HG03342 (cell line): Measurements from ENCODE around the gene KLHL6.
"Not testable (repeated sequence)": the region's sequence is repeated elsewhere in the genome, so short reads cannot be mapped to it uniquely, and the experiment has no call there.

Experiments
- ATAC-seq: cut with Tn5 transposase; IDR thresholded peaks from one replicate; pipeline ENCODE4 v1.9.1; 2021; ENCODE audit warnings: mild to moderate bottlenecking, moderate library complexity; ENCODE audit not compliant: unreplicated experiment

Gene KLHL6

GRCh38 chr3:183555541-183556081, at the start of gene KLHL6:
KLHL6 (minus strand) TSS chr3:183555706; CDS start chr3:183555653, 53 bp downstream.
- ATAC-seq: peak; percentile 91

- ATAC-seq: no peak
Observed at GRCh38 chr3:183597959-183598358, 42.5 kb upstream of the KLHL6 start.

DNA sequence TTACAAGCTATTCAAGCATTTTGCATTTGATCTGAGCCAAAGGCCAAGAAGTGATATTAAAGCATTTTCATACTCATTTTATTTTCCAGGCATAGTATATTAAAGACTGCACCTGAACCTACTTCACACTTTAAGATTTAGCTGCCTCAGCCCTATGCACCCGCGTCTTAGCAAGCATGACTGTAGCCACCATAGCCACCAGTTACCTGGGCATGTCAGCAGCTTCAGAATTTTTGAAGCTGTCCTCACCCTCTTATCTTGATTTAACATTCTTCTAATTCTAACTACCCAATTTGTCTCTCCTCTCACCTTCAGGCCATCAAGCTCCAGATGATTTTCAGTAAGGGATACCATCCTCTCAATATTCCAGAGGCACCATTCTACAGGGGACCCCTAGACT, 39.1 kb upstream of the KLHL6 start:
- no peak for ATAC-seq

DNA sequence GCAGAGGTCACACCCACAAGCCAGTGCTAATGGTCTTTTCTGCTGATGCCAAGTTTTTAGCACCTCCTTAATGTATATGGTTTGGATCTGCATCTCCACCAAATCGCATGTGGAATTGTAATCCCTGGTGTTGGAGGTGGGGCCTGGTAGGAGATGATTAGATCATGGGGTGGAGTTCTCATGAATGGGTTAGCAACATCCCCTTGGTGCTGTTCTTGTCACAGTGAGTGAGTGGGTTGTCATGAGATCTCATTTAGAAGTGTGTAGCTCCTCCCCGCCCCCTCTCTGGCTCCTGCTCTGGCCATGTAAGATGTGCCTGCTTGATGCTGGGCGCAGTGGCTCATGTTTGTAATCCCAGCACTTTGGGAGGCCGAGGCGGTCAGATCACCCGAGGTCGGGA, 37.3 kb upstream of the KLHL6 start:
- no peak for ATAC-seq

DNA sequence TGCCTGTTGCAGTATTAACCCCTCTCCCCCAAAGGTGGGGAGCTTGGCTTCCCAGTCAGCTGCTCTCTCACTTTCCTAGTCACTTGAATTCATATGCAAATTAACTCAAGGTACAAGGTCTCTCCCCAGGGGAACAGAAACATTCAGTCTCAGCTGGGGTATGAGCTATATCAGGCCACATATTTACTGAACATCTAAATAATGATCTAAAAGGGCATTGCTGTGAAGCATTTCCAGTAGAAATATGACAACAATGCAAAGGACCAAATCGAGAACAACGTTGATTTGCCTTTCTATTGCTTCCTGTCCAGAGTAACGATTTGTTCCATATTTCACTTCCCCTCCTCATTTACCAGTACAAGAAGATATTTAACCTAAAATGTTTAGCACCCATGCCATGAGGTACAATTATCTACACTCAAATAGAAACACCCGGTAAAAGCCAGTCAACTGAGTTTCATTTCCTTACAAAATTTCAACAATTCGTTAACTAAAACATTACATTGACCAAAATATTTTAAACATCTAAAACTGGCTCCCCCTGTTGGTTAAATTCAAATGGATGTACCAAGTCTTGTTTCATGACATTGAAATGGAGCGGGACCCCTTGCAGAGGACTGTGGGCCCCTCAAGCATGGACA, 36.5 kb upstream of the KLHL6 start:
- peak; percentile 97 for ATAC-seq

GRCh38 chr3:183590442-183590841, 34.9 kb upstream of the KLHL6 start:
- no peak for ATAC-seq

DNA sequence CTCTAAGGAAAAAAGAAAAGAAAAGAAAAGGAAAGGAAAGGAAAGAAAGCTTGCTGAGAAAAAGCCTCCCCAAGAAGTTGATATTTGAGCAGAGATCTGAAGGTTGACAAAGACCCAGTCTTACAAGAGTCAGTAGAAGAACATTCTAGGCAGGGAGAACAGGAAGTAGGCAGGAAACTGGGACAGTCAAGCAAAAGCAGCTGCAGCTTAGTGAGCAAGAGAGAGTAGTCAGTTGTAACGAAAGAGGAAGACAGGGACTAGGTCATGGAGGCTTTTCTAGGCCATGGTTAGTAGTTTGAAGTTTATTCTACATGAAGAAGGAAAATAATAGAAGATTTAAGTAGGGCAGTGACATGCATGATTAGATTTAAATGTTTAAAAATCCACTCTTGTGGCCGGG, 31.8 kb upstream of the KLHL6 start:
- ATAC-seq: no peak

GRCh38 chr3:183586477-183586876, 31.0 kb upstream of the KLHL6 start:
- no peak for ATAC-seq

DNA sequence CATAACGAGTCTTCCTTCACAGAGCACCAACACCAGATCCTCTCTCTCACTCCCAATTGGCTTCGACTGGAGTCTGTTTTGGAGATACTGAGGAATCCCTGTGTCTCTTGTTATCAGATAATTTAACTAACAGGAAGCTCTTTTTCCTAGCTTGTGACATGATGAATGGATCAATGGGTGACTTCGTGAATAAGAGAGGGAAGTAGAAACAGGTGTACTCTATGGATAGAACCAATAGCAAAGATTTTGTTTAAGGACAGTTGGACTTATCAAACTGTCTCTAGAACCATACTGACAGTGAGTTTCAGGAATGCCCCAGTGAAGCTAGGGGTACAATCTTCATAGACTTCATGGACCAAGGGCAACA, 29.4 kb upstream of the KLHL6 start:
- ATAC-seq: no peak

- ATAC-seq: no peak
Observed at GRCh38 chr3:183584246-183584913, 28.9 kb upstream of the KLHL6 start.

DNA sequence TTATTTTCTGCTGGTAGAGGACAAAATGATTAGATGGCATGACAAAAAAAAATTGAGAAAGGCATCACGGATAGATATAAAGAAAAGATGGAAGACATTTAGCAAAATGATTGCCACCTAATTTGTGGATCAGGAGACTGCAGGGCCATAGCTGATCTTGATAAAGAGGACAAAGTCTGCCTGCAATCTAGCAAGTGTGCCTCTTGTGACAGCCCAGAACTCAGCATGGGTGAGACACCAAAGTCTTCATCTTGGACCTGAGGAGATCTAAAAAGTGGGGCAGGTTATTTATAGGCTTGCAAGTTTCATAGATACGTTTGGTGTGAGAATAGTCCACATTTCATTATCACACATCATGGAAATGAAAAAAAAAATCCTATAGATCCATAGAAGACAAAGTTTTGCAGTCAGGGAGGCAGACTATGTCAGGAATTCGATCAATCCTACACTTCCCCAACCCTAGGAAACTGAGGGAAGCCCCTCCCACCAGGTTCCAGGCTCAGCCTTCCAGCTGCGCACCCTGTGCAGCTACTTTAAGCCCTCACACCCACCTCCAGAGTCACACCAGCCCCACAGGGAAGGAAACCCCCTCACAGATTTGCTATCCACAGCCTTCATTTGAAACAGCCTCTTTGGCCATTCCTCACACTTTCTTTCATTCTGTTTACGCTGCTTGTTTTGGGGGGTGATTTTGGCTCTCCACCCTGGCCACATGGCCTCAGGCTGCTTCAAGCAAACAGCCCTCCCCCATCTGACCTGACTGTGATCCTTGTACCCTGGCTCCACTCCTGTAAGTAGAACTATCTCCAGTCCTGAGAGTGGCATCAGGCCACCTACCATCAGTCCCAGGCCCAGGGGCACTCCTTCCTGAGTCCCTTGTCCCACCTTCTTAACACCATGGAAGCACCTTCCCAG, 28.1 kb upstream of the KLHL6 start:
- ATAC-seq: no peak

GRCh38 chr3:183582161-183582560, 26.7 kb upstream of the KLHL6 start:
- no peak for ATAC-seq

DNA sequence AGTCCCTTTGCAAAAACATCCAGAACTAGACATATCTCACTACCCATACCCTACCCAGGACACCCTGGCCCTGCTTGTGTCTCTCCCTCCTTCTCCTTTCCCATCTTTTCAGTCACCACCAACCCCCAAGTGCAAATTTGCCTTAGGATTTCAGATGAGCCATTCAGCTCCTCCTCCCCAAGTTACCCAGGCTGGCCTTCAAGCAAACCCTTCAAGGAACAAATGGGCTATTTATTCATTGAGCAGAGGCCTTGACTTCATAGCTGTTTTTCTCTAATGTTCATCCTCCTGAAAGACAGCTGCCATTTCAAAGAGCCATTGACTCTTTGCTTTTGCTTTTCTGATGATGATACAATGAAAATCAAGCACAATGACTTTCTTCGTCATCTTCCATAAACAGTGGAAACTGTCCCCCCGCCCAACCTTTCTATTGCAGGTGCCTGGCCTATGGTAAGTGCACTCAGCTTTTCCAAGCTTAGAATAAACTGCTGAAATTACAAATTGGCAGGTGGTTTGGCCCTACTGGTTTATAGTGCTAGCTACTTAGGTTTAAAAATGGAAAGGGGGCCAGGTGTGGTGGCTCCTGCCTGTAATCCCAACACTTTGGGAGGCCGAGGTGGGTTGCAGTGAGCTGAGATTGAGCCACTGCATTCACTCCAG, 26.1 kb upstream of the KLHL6 start:
- no peak for ATAC-seq

GRCh38 chr3:183579967-183580900, 24.7 kb upstream of the KLHL6 start:
- no peak for ATAC-seq

DNA sequence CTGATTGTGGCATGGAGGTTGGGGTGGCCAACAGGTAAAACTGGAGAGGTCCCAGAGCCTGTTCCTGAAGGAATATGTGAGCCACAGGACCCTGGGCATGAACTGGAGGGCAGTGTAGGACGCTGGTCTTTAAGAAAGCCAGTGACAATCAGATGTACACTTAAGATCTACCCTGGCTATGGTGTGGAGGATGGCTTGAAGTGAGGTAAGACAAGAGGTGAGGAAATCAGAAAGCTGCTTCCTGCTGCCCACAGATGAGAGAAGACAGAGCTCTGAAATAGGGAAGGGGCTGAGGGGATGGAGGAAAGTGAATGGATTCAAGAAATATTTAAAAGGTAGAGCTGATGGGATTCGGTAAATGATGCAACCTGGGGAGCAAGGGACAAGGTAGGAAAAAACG, 22.7 kb upstream of the KLHL6 start:
- ATAC-seq: no peak

DNA sequence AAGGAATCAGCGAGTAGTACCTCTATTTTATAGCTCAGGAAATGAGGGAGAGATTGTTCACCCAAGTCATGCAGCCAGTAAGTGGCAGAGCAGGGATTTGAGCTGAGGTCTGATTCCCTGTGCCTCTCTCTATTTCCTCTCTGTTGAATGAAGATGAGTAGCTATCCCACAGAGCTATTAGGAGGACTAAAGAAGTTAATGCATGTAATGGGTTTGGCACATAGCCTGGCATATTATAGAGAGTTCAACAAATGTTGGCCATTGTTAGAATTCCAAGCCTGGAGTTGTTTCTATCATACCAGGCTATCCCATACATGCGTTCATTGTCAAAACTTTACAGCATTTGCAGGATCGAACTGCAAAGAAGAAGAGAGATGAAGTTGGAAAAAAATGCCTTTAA, 21.8 kb upstream of the KLHL6 start:
- ATAC-seq: no peak

GRCh38 chr3:183576487-183577107, 21.1 kb upstream of the KLHL6 start:
- ATAC-seq: no peak

DNA sequence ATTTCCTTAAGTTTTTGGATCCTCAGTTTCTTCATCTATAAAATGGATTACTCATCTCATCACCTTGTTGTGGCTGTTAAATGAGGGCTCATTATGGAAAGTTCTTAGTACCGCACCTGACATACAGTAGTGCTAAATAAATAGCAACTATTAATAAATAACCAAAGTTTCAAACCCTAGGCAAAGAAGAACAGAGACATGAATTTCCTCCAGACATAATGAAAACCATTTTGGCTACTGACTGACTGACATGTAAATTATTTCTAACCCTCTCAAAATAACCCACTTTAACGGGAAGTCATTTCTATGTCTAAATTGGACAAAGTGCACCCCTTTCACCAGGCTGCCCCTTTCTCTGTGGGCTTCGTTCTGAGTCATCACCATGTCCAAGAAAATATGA, 17.4 kb upstream of the KLHL6 start:
- peak; percentile 67 for ATAC-seq

DNA sequence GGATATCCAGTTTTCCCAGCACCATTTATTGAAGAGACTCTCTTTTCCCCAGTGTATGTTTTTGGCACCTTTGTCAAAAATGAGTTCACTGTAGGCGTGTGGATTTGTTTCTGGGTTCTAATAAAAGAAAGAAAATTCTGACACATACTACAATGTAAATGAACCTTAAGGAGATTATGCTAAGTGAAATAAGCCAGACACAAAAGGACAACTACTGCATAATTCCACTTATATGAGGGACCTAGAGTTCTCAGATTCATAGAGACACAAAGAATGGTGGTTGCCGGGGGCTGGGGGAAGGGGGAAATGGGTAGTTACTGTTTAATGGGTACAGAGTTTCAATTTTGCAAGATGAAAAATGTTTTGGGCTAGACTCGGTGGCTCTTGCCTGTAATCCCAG, 14.7 kb upstream of the KLHL6 start:
- not testable (repeated sequence) for ATAC-seq
